LNCAP (cell line): ENCODE results near the gene SORCS2.

ENCODE experiments used
- TF ChIP-seq, protein P1 (sequence below): fragments of 450-650 bp; IDR thresholded peaks from 2 replicates; pipeline ENCODE4 v1.5.1; 2017; ENCODE audit warnings: mild to moderate bottlenecking

The SORCS2 gene

DNA sequence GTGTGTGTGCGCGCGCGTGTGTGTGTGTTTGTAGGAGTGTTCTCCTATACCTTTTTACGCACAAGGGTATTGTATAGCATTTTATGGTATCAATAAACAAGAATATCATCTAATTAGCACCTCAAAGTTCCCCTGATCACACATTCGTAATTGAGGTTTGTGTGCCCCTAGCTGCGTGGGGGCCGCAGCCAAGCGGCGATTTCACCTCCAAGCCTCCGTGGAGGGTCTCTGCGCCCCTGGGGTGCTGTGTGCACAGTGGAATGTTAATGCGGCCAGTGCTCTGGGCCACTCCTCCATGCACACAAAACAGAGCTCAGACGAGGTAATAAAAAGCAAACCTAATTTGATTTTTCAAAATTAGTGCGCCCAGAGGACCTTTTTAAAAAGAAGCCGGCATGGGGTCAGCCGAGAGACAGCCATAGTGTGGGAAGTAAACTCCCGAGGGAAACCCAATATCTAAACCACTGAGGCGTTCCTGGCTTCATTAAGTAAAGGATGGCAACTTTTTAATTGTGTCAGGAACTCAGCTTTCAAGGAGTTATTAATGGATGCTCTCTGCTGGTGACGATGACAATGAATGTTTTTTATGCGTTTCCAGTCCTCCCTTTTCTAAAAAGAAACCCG lies 110.6 kb downstream of the SORCS2 start:
- TF ChIP-seq, protein P1, sequence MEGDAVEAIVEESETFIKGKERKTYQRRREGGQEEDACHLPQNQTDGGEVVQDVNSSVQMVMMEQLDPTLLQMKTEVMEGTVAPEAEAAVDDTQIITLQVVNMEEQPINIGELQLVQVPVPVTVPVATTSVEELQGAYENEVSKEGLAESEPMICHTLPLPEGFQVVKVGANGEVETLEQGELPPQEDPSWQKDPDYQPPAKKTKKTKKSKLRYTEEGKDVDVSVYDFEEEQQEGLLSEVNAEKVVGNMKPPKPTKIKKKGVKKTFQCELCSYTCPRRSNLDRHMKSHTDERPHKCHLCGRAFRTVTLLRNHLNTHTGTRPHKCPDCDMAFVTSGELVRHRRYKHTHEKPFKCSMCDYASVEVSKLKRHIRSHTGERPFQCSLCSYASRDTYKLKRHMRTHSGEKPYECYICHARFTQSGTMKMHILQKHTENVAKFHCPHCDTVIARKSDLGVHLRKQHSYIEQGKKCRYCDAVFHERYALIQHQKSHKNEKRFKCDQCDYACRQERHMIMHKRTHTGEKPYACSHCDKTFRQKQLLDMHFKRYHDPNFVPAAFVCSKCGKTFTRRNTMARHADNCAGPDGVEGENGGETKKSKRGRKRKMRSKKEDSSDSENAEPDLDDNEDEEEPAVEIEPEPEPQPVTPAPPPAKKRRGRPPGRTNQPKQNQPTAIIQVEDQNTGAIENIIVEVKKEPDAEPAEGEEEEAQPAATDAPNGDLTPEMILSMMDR = no peak

DNA sequence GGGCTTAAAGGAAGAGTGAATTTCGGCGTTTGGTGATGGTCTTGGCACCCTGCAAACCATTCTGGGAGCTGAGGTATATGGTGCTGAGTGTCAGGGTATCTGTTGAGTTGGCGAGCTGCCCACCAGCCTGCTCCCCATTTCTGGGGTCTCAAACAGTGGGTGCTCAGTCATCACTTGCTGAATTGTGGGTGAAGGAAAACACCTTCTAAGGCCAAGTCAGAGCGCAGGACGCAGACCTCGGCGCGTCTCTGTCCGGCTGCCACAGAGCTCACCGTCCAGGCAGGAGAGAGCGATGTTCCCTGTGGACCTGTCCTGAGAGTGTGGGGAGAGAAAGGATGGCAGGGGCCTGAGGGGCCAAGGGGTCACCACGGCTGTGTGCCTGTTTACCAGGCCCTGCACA lies 111.2 kb downstream of the SORCS2 start:
- TF ChIP-seq, protein P1 = no peak

DNA sequence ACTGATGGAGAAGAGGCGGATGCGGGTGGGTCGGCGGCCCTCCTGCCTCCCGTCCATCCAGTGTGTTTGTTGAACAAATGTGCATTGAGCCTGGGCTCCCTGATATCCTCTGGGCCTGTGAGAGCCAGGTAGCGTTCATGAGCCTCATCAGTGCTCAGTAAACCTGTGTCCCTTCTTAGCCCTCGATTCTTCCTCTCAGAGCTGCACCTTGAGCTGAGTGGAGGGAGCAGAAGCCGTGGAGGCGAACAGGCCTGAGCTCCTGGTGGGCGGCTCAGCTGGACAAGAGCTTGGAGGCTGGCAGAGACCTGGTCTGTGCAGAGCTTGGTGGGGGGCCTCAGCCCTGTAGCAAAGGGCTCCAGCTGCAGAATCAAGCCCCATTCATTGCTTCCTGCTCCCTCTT lies 112.1 kb downstream of the SORCS2 start:
- TF ChIP-seq, protein P1 = no peak

DNA sequence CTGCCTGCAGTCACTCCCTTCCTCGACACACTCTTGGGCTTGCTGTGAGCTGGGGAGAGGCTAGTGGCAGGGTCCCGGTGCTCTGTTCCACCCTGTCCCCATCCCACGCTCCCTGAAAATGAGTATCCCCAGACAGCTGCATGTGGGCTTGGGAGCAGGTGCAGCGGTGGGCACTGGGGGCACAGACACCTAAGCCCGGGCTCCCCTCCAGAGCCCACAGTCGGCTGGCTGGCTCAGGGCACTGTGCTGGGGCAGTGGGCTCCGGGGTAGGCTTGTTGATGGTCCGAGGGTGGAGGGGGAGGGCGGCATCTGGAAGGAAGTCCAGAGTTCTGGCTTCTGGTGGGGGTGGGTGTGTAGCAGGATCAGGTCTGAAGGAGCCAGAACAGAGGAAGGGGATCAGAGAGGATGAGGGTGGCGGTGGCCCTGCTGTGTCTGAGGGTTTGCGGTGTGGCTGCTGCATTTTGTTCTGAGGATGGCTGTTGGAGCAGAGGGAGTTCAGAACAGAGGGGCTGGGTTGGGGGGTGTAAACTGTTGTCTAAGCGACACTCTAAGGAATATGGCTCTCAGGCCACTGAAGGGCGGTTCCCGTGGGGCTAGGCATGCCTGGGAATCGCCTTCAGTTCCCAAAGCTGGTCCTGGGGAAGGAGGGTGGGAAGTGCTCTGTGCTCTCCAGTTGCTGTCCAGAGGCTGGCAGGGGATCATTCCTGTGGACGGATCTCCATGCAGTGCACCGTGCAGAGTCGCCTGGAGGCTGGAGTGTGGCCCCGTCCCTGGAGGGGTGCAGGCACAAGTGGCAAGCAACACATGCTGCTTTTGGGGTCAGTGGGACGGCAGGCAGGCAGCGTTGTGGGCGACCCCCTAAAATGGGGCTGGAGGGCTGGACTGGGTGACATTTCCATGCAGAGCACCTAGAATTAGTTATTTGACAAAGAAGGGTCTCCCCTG lies 114.0 kb downstream of the SORCS2 start:
- TF ChIP-seq, protein P1 = no peak

DNA sequence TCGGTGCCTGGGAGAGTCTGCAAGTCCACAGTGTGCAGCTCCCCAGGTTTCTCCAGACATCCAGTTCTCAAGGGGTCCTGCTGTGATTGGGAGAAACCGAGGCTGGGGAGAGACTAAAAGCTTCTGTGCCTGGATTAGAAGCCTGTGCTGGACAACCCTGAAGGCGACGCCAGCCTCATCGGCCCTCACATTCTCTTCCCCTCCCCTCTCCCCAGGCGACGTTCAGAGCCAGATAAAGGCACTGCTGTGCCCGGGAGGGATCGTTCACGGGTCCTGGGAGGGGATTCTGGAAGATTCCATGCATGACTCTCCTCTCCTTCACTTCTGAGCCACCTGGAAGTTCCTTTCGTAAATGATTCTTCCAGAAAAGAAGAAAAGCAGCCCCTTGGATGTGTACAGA lies 114.6 kb downstream of the SORCS2 start:
- TF ChIP-seq, protein P1 = no peak

DNA sequence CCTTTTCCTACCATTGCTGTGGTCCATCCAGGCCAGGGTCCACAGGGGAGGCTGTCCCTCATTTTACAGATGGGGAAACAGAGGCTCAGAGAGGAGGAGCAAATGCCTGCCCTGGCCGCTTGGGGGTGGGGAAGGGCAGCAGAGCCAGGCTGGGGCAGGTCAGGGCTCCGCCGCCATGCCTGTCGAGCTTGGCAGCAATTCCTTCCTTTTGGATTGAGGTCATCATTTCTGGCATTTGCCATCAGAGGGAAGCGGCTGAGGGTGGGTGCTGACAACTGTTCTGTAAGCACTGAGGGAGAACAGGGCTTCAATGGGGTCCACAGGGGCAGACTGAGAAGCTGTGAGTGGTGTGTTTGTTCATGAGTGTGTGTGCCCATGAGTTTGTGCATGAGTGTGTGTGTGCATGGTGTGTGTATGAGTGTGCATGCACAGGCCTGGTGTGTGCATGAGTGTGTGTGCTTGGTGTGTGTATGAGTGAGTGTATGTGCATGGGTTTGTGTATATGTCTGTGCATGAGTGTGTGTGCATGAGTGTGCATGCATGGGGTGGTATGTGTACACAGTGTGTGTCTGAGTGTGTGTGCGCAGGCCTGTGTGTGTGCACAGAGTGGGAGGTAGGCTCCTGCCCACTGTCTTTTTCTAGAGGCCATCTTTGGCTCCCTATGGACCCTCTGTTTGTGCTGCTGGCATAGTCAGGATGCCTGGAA lies 115.2 kb downstream of the SORCS2 start:
- TF ChIP-seq, protein P1 = no peak

DNA sequence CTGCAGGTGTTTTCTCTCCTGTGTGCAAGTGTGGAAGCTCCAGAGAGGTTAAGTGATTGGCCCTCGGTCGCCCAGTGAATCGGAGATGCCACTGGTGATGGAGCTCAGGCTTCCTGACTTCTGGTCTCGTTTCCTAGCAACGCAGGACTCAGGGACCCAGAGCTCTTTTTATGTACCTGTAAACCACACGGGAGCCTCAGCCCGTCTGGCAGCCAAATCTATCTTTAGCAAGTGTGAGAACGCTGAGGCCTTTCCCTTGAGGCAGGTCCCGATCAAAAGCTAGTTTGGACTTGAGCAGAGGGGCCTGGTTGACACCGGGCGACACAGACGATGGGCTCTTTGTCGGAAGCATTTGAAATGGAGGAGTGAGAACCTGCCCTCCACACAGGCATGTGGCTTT lies 116.8 kb downstream of the SORCS2 start:
- TF ChIP-seq, protein P1 = no peak
